Cerebellar cortex (tissue), 1 donor: ENCODE measurements around the gene VAPA.

Source experiments
- DNase-seq: peaks from one replicate; pipeline ENCODE4 v3.0.0-alpha.2; 2015; ENCODE audit warnings: low spot score

The VAPA gene

DNA sequence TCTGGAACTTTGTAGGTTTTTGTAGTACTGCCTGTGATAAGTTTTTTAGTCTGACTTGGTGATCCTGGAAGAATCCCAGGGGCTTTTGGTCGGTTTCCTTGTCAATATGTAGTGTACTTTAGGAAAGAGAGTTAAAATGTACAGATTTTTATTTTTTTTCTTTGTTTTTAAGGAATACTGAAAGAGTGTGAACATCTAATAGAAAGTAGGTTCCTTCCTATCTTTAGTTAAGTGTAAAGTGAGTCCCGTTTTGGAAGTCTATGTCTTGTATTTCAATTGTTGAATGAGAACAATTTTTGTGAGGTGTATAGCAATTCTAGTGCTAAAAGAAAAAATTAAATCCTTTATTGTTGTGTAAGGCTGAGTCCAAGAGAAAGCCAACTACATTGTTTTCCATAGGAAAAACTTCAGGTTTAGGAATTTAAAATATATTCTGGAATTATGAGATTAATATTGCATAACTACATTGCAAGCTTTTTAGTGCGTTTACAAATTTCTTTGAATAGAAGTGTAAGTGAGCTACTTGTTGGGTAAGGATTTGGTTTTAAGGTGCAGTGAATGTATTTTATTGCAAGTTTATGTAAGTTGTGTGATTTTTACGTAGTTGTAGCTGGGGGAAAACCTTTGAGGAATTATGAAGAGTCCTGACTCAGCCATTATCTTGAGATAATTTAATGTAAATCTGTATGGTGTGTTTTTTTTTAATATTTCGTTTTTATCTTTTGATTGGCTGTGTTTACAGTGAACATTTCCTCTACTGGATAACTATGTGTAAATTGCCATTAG is 1.7 kb downstream of the VAPA start:
- no peak for DNase-seq

- no peak for DNase-seq
These were observed 2.3 kb downstream of the VAPA start for GRCh38 chr18:9916077-9916639.

DNA sequence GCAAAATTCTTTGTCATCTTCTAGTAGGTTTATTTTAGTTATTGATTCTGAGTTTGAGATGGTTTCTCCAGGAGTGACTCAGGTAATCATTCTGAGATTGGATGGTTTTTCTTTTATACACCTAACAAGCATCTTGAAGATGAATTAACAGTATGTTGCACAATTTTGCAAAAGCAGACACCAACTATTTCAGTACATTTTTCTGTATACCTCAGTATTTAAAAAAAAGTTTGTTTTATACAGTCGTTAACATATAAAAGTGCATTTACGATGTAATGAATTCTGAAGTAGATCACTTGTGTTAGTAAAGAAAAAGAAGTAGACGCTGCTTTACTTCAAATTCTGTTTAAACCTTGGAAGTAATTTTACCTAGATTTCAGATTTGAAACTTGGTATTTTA is 3.0 kb downstream of the VAPA start:
- no peak for DNase-seq

GRCh38 chr18:9918016-9918680 is 4.3 kb downstream of the VAPA start:
- no peak for DNase-seq

DNA sequence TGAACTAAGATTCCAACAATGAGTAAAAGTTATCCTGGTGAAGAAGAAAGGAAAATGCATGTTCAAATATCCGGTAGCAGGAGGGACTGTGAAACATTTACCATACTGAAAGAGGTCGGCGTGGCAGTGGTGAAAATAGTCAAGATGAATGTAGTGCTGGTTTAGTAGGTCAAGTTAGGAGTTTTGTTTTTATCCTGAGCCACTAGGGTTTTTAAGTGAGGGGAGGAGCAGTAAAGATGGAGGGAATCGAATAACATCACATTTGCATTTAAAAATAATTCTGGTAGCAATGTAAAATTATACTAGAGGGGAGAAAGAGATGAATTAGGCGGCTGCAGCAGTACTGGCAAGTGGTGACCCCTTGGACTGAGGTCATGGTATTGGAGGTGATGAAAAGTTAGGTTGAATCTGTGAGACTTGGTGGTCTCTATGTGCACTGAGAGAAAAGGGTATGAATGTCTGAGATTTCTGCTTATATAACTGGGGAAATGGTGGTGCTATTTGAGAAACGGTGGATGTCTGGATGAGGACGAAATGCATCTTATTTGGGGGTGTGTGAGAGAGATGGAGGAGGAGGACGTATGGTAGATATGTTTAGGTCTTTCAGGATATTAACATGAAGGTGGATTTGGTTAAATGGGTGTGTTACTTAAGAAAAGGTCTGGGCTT is 5.9 kb downstream of the VAPA start:
- no peak for DNase-seq

GRCh38 chr18:9922592-9923311 is 8.9 kb downstream of the VAPA start:
- DNase-seq: no peak

DNA sequence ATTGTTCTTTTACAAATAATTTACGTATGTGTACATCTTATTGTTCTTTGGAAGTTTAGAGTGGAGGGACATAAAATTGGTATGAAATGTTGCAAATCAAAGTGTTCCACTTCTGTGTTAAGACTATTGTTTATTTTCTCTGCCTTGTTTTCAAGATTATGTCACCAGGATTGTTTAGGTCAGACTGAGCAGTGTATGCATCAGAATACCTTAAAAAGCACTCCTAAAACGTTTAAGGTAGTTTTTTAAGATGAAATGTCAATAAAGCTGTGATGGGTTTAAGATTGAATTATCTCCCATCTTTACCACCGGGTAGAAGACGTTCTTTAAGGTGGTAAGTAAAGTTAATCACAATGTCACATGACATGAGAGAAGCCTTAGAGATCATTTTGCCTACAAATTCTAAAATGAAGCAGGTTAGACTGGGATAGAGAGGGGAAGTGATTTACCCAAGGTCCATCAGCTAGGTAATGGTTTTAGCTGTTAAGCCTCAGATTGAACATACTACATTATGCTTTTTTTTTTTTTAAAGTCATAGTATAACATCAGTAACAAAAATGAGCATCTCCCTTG is 10.6 kb downstream of the VAPA start:
- DNase-seq: no peak

DNA sequence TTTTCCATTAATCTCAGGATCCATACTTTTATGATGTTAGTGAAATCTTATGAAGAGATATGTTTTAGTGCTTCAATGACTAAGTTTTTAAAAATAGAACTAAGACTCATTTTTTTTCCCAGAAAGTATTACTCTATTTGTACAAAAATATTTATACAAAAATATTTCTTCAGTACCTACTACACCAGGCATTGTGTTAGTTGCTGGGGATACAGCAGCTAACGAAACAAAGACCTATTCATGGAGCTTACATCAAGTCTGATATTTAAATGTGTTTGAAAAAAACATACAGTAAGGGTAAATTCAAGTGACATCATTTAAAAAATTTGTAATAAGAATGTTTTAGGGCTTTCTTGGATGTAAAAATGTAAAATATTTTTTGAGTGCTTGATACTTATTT is 11.6 kb downstream of the VAPA start:
- DNase-seq: no peak

DNA sequence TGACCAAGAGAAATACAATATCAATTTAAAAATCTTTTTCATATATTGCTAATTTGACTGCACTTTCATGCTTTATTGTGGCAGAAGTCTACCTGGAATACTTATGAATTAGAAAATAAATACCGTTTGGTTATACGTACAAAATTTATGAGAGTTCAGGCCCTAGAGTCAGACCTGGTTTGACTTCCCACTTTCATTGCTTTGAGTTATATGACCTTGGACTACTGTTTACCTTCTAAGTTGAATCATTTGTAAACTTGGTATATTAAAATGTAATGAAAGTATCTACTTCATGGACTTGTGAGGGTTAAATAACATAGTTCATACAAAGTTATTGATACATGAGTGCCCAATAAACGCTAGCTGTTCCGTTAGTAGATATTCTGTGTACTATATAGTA is 12.0 kb downstream of the VAPA start:
- no peak for DNase-seq

DNA sequence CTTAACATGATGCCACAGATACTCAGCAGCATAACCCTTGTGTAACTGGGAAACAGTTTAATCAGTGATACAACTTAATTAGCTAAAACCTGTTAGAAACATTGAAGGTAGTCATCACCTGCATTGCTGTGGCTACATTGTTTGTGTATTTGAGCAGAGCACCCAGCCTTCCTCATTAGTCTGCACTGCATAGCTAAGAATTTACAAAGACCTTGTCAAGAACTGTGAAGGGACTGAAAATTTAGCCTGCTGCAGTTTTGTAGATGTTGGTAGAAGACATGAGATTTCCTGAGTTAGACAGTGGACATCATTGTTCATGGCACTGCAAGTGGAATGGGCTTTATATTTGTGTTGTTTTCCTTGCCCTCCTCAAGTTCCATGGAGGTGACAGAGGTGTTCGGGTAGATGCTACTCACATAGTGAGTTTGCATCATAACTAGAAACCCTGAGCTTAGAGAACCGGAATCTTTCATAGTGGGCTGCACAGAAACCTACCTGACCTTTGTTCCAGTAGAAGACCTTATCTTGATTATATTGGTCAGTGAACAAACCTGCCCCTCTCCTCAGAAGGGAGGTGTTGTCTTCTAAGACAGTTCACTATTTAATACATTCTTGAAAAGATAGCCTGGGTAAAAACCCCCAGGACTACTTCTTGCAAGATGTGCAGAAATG is 12.5 kb downstream of the VAPA start:
- DNase-seq: no peak

DNA sequence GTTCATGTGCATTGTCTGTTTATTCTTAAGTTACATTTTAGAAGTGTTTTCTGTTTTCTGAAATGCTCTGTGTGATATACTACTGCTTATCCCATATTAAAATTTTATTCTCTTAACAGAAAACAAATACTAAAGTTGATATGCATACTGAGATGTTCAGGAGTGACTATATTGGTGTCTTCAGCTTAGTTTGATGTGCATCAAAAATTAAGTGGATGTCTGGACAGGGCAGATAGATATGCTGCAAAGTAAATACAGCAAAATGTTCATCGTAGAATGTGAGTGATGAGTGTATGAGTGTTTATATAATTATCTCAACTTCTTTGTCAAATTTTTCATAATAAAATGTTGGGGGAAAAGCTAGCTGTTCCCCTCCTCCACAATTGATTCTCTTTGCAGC is 13.2 kb downstream of the VAPA start:
- no peak for DNase-seq

DNA sequence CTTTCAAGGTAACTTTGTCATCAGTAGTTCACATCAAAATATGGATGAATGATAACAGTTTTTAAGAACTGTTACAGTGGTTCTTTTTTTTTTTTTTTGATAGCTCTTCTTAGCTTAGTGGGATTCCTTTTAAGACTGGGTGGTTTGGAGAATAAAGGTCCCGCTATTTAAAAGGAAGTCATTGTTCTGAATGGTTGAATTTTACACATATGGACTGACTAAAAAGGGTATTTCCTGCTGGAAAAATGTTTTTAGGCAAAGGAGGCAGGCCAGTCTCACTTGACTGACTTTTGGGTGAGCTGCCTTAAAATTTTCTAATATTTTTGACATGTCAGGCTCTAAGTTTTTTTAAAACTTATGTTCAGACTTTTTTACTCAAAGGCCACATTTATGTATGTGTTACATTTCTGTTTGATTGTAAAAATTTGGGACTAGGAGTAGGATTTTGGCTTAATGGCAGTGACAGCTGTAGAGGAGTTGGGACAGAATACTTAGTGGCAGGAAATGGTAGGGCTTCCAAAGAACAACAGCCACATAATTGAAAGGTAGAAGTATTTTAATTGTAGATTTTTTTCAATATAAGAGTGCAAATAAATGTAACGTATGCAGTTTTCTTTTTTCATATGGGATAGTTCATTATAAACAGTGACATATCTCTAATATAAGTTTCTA is 13.7 kb downstream of the VAPA start:
- no peak for DNase-seq

- no peak for DNase-seq
These were observed 14.9 kb downstream of the VAPA start for GRCh38 chr18:9928646-9929259.

DNA sequence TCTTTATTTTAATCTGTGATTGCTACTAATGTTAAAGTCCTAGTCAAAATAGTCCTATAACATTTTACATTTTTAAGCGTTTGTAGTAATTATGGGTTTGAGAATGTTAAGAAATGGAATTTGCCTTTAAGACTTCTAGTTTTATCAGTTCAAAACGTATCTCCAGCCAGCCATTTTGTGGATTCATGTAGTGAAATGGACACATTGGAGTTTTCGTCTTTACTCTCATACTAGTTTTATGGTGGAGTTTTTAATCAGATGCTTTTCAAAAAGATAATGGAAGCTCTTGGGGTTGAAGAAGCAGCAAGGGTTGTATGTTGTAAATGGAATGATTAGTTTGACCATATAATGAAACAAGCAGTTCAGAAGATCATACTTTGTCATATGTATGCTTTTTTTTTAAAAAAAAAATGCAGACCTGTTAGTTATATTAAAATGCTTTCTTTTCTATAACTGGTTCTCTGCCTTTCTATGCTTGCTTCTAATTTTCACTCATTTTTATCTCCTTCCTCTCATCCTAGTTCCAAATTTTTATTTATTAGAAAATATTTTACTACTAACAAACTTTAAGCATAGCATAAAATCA is 16.6 kb downstream of the VAPA start:
- DNase-seq: no peak

DNA sequence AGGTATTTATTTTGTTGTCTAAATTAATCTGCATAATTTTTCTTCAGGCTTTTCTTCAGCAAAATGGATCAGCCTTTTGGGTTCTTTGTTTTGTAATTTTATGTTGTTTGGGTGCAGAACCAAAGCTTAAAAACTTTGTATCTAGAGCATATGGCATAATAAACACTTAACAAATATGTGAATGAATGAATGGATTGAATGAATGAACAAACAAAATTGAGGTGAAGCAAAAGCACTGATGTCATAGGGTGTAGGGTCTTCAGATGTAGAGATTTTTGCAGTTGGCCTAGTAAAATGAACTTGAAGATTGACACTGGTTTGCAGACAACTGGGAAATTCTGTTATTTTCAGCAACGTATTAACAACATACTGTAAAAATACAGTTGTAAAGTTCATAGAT is 17.3 kb downstream of the VAPA start:
- DNase-seq: no peak

DNA sequence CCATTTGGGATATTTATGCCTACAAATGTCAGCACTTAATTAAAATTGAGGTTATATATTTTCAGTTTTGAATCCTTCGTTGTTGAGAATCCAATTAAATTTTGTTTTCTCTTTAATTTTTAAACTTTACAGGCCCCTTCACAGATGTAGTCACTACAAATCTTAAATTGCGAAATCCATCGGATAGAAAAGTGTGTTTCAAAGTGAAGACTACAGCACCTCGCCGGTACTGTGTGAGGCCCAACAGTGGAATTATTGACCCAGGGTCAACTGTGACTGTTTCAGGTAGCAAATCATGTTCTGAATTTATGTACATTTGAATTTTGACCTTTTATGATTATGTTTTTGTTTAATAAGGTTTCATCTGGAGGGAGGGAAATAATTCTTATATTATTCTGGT is 17.9 kb downstream of the VAPA start:
- DNase-seq: no peak

- DNase-seq: no peak
These were observed 20.0 kb downstream of the VAPA start for GRCh38 chr18:9933865-9934264.

- DNase-seq: no peak
These were observed 20.5 kb downstream of the VAPA start for GRCh38 chr18:9934274-9934673.

DNA sequence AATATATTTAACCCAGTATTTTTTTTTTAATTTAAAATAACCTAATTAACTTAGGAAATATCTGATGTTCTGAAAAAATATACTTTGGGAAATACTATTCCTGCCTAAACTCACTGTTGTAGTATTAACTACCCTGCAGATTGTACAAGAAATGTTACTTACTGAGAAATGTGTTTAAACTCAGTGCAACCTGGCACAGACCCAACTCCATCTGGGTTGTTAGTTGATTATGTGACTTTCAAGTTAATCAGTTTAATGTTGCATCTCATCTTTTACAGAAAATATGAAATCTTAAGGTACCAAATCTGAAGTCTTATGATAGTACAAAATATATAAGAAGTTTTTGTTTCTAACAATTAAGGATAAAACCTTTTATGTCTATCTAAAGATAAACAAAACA is 27.3 kb downstream of the VAPA start:
- DNase-seq: no peak

GRCh38 chr18:9941660-9942059 is 27.8 kb downstream of the VAPA start:
- no peak for DNase-seq
